H1 (cell line): ENCODE measurements around the gene ZYG11B. TPM values are rescaled to one million over a fixed set of nuclear protein-coding genes. Genes with fewer than 3 reads are reported as not detected.

ENCODE experiments used
- TAF7 ChIP-seq: optimal IDR thresholded peaks from 2 replicates; pipeline ENCODE3; 2011; ENCODE audit warnings: low read depth, mild to moderate bottlenecking, inconsistent platforms, low read length, moderate library complexity, borderline replicate concordance
- polyA plus RNA-seq, 7 experiments: library from polyadenylated mRNA; depleted of rRNA in 3 of 7; stranded (reverse) in 5 of 7; unstranded in 2 of 7; fragments of >200 nt in 5 of 7; fragments of 200-250 nt in 2 of 7; gene quantifications; 1 replicate in 5 of 7; 2 replicates in 1 of 7; 4 replicates in 1 of 7; pipeline versions ENCODE4 v1.2.1 to v1.2.3, GENCODE V29; 2011 to 2013; ENCODE audit warnings: missing spikeins in 2 of 7, mixed read lengths in 2 of 7
- total RNA-seq: library from RNA; stranded (reverse); fragmentation: NEBNext Ultra II Directional; extraction: Animal tissue kit (Norgen Biotek cat#: 25700); gene quantifications from 2 replicates; pipeline ENCODE4 v1.2.1, GENCODE V29; 2021

The ZYG11B gene
- total and polyA plus RNA-seq, 2 of the 8 experiments (the other 6 are each of a cell fraction or from before 2014, with no cell fraction given) = 4.4 to 20.9 TPM

GRCh38 chr1:52709016-52709415 lies 17.2 kb upstream of the ZYG11B start (continued):
- no peak for TF ChIP-seq TAF7
